PC-3 (cell line): ENCODE results near the gene DHRS4L2.

Source experiments
- EZH2 ChIP-seq: fragments of 300-600 bp; sonication (generic); IDR thresholded peaks from one replicate; pipeline ENCODE4 v1.6.1; 2017; ENCODE audit warnings: antibody characterized with exemption, mild to moderate bottlenecking, low read length; ENCODE audit not compliant: unreplicated experiment
- TF ChIP-seq, protein P1 (sequence below): fragments of 300-600 bp; sonication (generic); conservative IDR thresholded peaks from 2 replicates; pipeline ENCODE4 v1.5.1; 2017; ENCODE audit warnings: antibody characterized with exemption, low read depth, mild to moderate bottlenecking, low read length

DNA sequence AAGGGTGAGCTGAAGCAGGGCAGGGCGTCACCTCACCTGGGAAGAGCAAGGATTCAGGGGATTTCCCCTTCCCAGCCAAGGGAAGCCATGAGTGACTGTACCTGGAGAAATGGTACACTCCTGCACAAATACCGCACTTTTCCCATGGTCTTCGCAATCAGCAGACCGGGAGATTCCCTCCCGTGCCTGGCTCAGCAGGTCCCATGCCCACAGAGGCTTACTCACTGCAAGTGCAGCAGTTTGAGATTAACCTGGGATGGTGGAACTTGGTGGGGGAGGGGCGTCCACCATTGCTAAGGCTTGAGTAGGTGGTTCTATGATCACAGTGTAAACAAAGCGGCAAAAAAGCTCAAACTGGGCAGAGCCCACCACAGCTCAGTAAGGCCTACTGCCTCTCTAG is 46.1 kb upstream of the DHRS4L2 start:
- TF ChIP-seq, protein P1, sequence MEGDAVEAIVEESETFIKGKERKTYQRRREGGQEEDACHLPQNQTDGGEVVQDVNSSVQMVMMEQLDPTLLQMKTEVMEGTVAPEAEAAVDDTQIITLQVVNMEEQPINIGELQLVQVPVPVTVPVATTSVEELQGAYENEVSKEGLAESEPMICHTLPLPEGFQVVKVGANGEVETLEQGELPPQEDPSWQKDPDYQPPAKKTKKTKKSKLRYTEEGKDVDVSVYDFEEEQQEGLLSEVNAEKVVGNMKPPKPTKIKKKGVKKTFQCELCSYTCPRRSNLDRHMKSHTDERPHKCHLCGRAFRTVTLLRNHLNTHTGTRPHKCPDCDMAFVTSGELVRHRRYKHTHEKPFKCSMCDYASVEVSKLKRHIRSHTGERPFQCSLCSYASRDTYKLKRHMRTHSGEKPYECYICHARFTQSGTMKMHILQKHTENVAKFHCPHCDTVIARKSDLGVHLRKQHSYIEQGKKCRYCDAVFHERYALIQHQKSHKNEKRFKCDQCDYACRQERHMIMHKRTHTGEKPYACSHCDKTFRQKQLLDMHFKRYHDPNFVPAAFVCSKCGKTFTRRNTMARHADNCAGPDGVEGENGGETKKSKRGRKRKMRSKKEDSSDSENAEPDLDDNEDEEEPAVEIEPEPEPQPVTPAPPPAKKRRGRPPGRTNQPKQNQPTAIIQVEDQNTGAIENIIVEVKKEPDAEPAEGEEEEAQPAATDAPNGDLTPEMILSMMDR = no peak
- no peak for TF ChIP-seq EZH2
